ENCODE data around the gene CTSH. TPM values are rescaled to one million over a fixed set of nuclear protein-coding genes. Genes with fewer than 3 reads are reported as not detected.

The CTSH gene
- polyA plus RNA-seq, 1 donor (not counting 4 experiments of a cell fraction or from before 2014, with no cell fraction given), result 23.0 TPM

DNA sequence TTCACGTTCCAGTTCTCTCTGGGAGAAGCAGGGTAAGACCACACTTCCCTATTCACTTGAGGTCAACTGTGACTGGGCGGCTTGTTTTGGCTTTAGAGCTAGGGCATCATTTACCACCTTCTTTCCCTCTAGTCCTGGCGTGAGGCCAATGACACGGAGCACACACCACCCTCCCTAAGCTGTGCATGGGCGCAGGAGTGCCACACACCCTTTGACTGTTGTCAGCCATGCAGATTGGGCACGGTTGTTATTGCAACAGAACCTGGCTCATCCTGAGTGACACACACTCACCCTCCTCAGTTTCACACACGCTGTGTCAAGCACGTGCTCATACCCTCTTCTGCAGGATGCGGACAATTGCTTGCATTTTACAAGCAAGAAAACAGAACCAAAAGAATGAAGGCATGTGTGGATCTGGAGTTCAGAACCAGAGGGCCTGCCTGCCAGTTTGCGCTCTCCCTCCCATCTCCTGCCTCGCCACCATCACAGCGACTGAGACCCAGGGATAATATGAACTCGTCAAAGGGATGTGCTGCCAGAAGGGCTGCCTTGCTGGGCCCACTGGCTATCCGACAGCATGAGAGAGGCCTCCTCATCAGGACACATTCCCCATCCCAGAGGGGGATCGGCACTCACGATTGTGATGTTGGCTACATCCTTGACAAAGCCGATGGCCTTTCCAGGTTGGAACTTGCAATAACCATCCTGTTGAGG lies 17.6 kb downstream of the CTSH start:
- Histone ChIP-seq H3K4me2 (ENCODE audit: control insufficient read depth, extremely low read depth, insufficient read depth, low read depth, low read length) (no peak overlapping the region), H3K9me1 (ENCODE audit: control insufficient read depth, extremely low read depth, insufficient read depth, low read length) (no peaks in the 10 kb centered on the region), H3K79me2 (ENCODE audit: control insufficient read depth, insufficient read depth, low read length) (no peaks in the 10 kb centered on the region), H3K9me3 (ENCODE audit: control insufficient read depth, low read depth, low read length) (no peaks in the 10 kb centered on the region), H3K36me3 (ENCODE audit: control insufficient read depth in 2 of 2, extremely low read depth in 1 of 2, insufficient read depth in 2 of 2, low read length in 2 of 2) (peaks cover 8 to 23% of the 10 kb centered on the region in 2 experiments), H4K20me1 (ENCODE audit: control insufficient read depth, extremely low read depth, insufficient read depth, low read length) (no peaks in the 10 kb centered on the region), H3K9ac (ENCODE audit: control insufficient read depth, extremely low read depth, insufficient read depth, low read length) (no peak overlapping the region), H3K4me1 (ENCODE audit: control insufficient read depth, extremely low read depth, insufficient read depth, low read length) (peaks cover 21% of the 10 kb centered on the region), H2AFZ (ENCODE audit: control insufficient read depth, low read length) (no peak overlapping the region), H3K27ac (ENCODE audit: control insufficient read depth, insufficient read depth, low read length) (no peak overlapping the region), H3K4me3 (ENCODE audit: control insufficient read depth in 2 of 3, extremely low read depth in 1 of 3, insufficient read depth in 2 of 3, low read depth in 1 of 3, low read length in 3 of 3) (no peak overlapping the region), H3K27me3 (ENCODE audit: control insufficient read depth, extremely low read depth, insufficient read depth, low read length) (peaks cover 4% of the 10 kb centered on the region)
- no peak for DNase-seq (ENCODE audit: low read depth, low spot score)
- FAIRE-seq, result no peak
- dilution Hi-C loops (cut with MboI; ENCODE audit: extremely low pct_ligation_motif_present, low sequenced_read_pairs), result no loop called here
- TF ChIP-seq EZH2 (IDR thresholded peaks at IDR 0.05; ENCODE audit: low read length), result no peak
- TF ChIP-seq, protein P1, sequence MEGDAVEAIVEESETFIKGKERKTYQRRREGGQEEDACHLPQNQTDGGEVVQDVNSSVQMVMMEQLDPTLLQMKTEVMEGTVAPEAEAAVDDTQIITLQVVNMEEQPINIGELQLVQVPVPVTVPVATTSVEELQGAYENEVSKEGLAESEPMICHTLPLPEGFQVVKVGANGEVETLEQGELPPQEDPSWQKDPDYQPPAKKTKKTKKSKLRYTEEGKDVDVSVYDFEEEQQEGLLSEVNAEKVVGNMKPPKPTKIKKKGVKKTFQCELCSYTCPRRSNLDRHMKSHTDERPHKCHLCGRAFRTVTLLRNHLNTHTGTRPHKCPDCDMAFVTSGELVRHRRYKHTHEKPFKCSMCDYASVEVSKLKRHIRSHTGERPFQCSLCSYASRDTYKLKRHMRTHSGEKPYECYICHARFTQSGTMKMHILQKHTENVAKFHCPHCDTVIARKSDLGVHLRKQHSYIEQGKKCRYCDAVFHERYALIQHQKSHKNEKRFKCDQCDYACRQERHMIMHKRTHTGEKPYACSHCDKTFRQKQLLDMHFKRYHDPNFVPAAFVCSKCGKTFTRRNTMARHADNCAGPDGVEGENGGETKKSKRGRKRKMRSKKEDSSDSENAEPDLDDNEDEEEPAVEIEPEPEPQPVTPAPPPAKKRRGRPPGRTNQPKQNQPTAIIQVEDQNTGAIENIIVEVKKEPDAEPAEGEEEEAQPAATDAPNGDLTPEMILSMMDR (optimal IDR thresholded peaks at IDR 0.05 in 1 of 3, IDR thresholded peaks at IDR 0.05 in 1 of 3, conservative IDR thresholded peaks at IDR 0.05 in 1 of 3; ENCODE audit: extremely low read depth in 1 of 3, insufficient read depth in 2 of 3, low read length in 3 of 3), result no peak

DNA sequence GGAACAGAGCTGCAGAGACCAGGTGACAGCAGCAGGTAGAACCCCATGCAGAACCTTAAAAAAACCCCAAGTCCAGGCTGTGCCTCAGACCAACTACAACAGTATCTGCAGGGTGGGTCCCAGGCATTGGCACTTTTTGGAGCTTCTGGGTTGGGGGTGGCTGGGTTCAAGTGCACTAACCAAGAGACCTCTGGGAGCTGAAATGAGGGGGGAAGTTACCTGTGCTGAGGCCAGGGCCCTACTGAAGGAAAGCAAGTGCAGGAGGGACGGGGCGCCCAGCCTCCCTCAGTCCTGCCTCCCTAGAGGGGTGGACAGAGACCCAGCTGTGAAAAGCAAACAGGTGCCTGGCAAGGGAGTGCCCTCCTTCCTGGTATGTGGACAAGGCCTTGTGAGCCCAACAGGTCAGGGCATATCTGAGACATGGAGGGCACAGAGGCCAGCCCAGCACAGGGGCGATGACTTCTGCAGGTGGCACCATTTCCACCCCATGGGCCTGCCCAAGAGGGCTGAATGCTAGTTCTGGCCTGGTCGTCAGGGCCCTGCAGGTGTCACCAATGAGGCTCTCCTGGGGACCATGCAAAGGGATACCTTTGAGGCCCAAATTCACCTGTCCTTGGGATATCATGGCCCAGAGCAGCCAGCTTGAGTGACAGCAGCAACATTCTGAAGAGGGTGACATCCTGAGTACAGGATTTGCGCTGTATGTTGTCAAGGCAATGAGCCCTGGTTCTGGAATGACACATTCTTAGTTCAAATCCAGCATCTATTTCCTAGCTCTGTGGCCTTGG lies 18.7 kb downstream of the CTSH start:
- Histone ChIP-seq H3K4me2 (ENCODE audit: control insufficient read depth, extremely low read depth, insufficient read depth, low read depth, low read length) (no peak overlapping the region), H3K9me1 (ENCODE audit: control insufficient read depth, extremely low read depth, insufficient read depth, low read length) (no peaks in the 10 kb centered on the region), H2AFZ (ENCODE audit: control insufficient read depth, low read length) (no peak overlapping the region), H3K27ac (ENCODE audit: control insufficient read depth, insufficient read depth, low read length) (no peak overlapping the region), H3K27me3 (ENCODE audit: control insufficient read depth, extremely low read depth, insufficient read depth, low read length) (no peaks in the 10 kb centered on the region), H3K4me1 (ENCODE audit: control insufficient read depth, extremely low read depth, insufficient read depth, low read length) (peaks cover 14% of the 10 kb centered on the region), H3K9me3 (ENCODE audit: control insufficient read depth, low read depth, low read length) (no peaks in the 10 kb centered on the region), H4K20me1 (ENCODE audit: control insufficient read depth, extremely low read depth, insufficient read depth, low read length) (no peaks in the 10 kb centered on the region), H3K79me2 (ENCODE audit: control insufficient read depth, insufficient read depth, low read length) (no peaks in the 10 kb centered on the region), H3K4me3 (ENCODE audit: control insufficient read depth in 2 of 3, extremely low read depth in 1 of 3, insufficient read depth in 2 of 3, low read depth in 1 of 3, low read length in 3 of 3) (no peak overlapping the region), H3K9ac (ENCODE audit: control insufficient read depth, extremely low read depth, insufficient read depth, low read length) (no peak overlapping the region), H3K36me3 (ENCODE audit: control insufficient read depth in 2 of 2, extremely low read depth in 1 of 2, insufficient read depth in 2 of 2, low read length in 2 of 2) (peaks cover 8 to 25% of the 10 kb centered on the region in 2 experiments)
- FAIRE-seq (no peak), DNase-seq (ENCODE audit: low read depth, low spot score) (no peak)
- dilution Hi-C loops (cut with MboI; ENCODE audit: extremely low pct_ligation_motif_present, low sequenced_read_pairs), result no loop called here
- TF ChIP-seq, protein P1 (optimal IDR thresholded peaks at IDR 0.05 in 1 of 3, IDR thresholded peaks at IDR 0.05 in 1 of 3, conservative IDR thresholded peaks at IDR 0.05 in 1 of 3; ENCODE audit: extremely low read depth in 1 of 3, insufficient read depth in 2 of 3, low read length in 3 of 3), result no peak
- no peak for TF ChIP-seq EZH2 (IDR thresholded peaks at IDR 0.05; ENCODE audit: low read length)

Measured in keratinocyte (primary cell).